ENCODE measurements around the gene MAP2.
A peak's percentile ranks its signal among the peaks of the same experiment; 100 is the strongest.

Gene MAP2

DNA sequence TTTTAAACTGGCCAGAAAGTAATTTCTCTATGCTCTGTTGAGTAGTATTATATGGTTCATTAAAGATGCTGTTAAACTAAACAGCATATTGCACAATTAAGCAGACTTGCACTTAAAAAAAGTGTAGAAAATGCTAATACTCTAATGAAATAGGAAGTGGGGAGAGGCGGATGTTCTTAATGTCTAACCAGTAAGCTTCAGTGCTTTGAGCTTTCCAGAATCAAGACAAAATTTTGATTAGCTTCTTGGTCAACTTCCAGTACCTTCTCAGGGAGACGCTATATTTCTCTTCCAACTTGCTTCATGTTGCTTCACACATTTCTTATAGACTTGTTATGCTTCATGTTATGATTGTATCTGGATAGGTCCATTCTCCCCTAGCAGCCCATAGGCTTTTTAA is 89.1 kb downstream of the MAP2 start:
- Histone ChIP-seq H3K36me3 (replicated peaks) (no peaks in the 10 kb centered on the region), H3K4me1 (no peaks in the 10 kb centered on the region), H3K9me3 (no peaks in the 10 kb centered on the region; the same call in 1 of the 2 replicates), H3K27me3 (ENCODE audit: low read depth) (no peaks in the 10 kb centered on the region), H3K4me3 (no peak overlapping the region)
- in situ Hi-C loops (cut with MboI; ENCODE audit: low sequenced_read_pairs): no loop called here
- no peak for DNase-seq (ENCODE audit: low spot score in 2 of 2)

- Histone ChIP-seq H3K4me3 (no peak overlapping the region), H3K27me3 (ENCODE audit: low read depth) (no peaks in the 10 kb centered on the region), H3K36me3 (replicated peaks) (no peaks in the 10 kb centered on the region), H3K4me1 (peaks cover 22% of the 10 kb centered on the region), H3K9me3 (no peaks in the 10 kb centered on the region; the same call in 1 of the 2 replicates)
- DNase-seq (ENCODE audit: low spot score in 2 of 2): no peak
- in situ Hi-C loops (cut with MboI; ENCODE audit: low sequenced_read_pairs): no loop called here
Measured at GRCh38 chr2:209517436-209517835, 93.6 kb downstream of the MAP2 start.

GRCh38 chr2:209519271-209519670 is 95.4 kb downstream of the MAP2 start:
- Histone ChIP-seq H3K27me3 (ENCODE audit: low read depth) (no peaks in the 10 kb centered on the region), H3K4me1 (peaks cover 22% of the 10 kb centered on the region), H3K9me3 (no peaks in the 10 kb centered on the region; the same call in 1 of the 2 replicates), H3K4me3 (no peak overlapping the region), H3K36me3 (replicated peaks) (no peaks in the 10 kb centered on the region)
- in situ Hi-C loops (cut with MboI; ENCODE audit: low sequenced_read_pairs): no loop called here
- DNase-seq (ENCODE audit: low spot score in 2 of 2): peak in 1 of 2 experiments; percentile 55

DNA sequence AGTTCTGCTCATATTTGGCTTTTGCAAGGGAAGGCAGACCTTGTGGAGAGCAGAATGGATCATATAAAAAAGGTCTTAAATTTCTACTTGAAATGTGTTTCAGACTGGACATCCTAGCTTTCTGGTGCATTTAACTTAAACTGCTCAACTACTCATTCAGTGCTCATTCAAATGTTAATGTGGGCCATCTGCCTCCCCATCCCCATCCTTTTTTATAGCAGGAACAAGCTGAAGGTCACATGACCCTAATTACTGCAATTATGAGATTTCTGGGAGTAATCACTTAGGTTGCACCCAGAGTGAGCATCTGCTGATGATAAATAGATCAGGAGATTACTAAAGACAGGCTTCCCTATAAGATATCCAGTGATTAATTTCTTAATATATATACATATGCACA is 96.1 kb downstream of the MAP2 start:
- DNase-seq (ENCODE audit: low spot score in 2 of 2): peak; percentile 51 to 89
- Histone ChIP-seq H3K4me1 (peaks cover 27% of the 10 kb centered on the region), H3K36me3 (replicated peaks) (no peaks in the 10 kb centered on the region), H3K4me3 (no peak overlapping the region), H3K9me3 (no peaks in the 10 kb centered on the region), H3K27me3 (ENCODE audit: low read depth) (no peaks in the 10 kb centered on the region)
- in situ Hi-C loops (cut with MboI; ENCODE audit: low sequenced_read_pairs): no loop called here

DNA sequence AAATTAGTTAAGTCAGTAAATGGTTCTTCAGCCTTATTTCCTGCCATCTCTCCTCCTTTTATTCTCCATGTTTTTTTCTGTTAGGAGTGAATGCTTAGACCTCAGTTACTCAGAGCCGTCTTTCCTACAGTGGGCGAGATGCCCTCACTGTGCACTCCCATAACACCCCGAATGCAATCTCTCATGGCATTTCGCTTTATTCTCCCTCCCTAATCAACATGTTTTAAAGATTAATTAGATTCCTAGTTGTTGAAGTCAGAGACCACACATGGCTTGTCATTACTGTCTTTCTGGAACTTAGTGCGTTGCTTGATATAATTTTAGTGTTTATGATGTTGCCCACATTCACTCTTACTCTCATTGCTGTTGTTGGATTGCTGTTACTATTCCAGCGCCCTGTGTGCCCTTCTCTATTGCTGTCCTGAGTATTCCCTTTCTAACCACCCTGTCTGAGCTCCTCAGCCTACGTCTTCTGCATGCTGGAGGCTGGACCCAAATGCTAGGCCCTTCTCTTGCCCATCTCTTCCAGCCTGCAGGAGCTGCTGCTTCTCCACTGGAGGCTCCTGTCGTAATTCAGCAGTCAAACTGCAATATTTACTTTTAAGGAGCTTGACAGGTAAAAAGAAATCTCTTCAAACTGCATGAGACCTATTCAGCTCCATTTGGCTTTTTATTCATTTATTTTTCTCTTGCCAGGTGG is 99.3 kb downstream of the MAP2 start:
- Histone ChIP-seq H3K9me3 (no peaks in the 10 kb centered on the region), H3K4me3 (no peak overlapping the region), H3K36me3 (replicated peaks) (no peaks in the 10 kb centered on the region), H3K27me3 (ENCODE audit: low read depth) (no peaks in the 10 kb centered on the region), H3K4me1 (peaks cover 42% of the 10 kb centered on the region)
- in situ Hi-C loops (cut with MboI; ENCODE audit: low sequenced_read_pairs): no loop called here
- DNase-seq (ENCODE audit: low spot score in 2 of 2): no peak

- Histone ChIP-seq H3K27me3 (ENCODE audit: low read depth) (no peaks in the 10 kb centered on the region), H3K4me3 (no peak overlapping the region), H3K4me1 (peaks cover 41% of the 10 kb centered on the region), H3K9me3 (no peaks in the 10 kb centered on the region), H3K36me3 (replicated peaks) (no peaks in the 10 kb centered on the region)
- in situ Hi-C loops (cut with MboI; ENCODE audit: low sequenced_read_pairs): no loop called here
- DNase-seq (ENCODE audit: low spot score in 2 of 2): peak in 1 of 2 experiments; percentile 19
Measured at GRCh38 chr2:209523867-209524266, 100.0 kb downstream of the MAP2 start.

- H3K27me3 ChIP-seq (ENCODE audit: low read depth): no peaks in the 10 kb centered on the region
- peak; percentile 61 to 88 for DNase-seq (ENCODE audit: low spot score in 2 of 2)
- H3K4me3 ChIP-seq: no peak overlapping the region
- H3K4me1 ChIP-seq: peaks cover 27% of the 10 kb centered on the region
- H3K9me3 ChIP-seq: no peaks in the 10 kb centered on the region
- H3K36me3 ChIP-seq (replicated peaks): no peaks in the 10 kb centered on the region
- in situ Hi-C loops (cut with MboI; ENCODE audit: low sequenced_read_pairs): no loop called here
Measured at GRCh38 chr2:209525331-209525730, 101.5 kb downstream of the MAP2 start.

GRCh38 chr2:209525834-209526281 is 102.0 kb downstream of the MAP2 start:
- H3K9me3 ChIP-seq: no peaks in the 10 kb centered on the region
- no peaks in the 10 kb centered on the region for H3K27me3 ChIP-seq (ENCODE audit: low read depth)
- H3K4me3 ChIP-seq: no peak overlapping the region
- DNase-seq (ENCODE audit: low spot score in 2 of 2): no peak
- in situ Hi-C loops (cut with MboI; ENCODE audit: low sequenced_read_pairs): no loop called here
- H3K36me3 ChIP-seq (replicated peaks): no peaks in the 10 kb centered on the region
- peaks cover 21% of the 10 kb centered on the region for H3K4me1 ChIP-seq

DNA sequence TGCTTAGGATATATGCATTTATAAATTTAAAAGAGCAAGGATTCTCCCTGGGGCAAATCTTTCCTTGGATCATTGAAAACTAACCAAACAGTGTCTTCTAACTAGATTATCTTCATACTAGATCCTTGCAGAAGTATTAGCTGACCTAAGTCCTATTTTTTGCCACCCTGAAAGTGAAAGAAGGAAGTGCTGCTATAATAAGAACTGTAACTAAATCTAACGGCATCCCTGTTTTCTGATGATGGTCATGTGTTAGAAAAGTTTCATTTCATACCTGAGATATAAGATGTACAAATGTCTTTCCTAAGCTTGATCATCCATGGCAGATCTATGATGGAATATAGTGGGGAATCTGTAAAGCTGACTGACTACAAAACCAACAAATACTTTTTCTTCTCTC is 102.7 kb downstream of the MAP2 start:
- no peaks in the 10 kb centered on the region for H3K36me3 ChIP-seq (replicated peaks)
- peaks cover 21% of the 10 kb centered on the region for H3K4me1 ChIP-seq
- no peaks in the 10 kb centered on the region for H3K9me3 ChIP-seq
- no peaks in the 10 kb centered on the region for H3K27me3 ChIP-seq (ENCODE audit: low read depth)
- in situ Hi-C loops (cut with MboI; ENCODE audit: low sequenced_read_pairs): no loop called here
- no peak for DNase-seq (ENCODE audit: low spot score in 2 of 2)
- no peak overlapping the region for H3K4me3 ChIP-seq

DNA sequence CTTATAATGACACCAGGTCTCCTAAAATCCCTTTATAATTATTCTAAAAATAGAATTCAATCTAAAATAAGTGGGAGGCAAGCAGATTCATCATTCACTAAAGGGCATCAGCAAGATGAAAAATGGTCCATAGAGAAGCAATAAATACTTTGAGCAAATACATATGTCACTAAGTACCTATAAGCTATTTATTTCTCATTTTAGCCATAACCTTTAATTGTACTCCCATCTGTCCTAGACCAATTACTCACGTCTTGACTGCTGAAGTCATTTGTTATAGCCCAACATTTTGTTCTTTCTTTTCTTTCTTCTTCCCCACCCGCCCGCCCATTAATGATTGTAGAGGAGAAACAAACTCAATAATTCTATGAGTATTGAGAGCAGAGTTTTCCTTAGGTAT is 105.7 kb downstream of the MAP2 start:
- no peak overlapping the region for H3K4me3 ChIP-seq
- no peaks in the 10 kb centered on the region for H3K9me3 ChIP-seq
- in situ Hi-C loops (cut with MboI; ENCODE audit: low sequenced_read_pairs): no loop called here
- no peak for DNase-seq (ENCODE audit: low spot score in 2 of 2)
- peaks cover 17% of the 10 kb centered on the region for H3K4me1 ChIP-seq
- H3K27me3 ChIP-seq (ENCODE audit: low read depth): no peaks in the 10 kb centered on the region
- H3K36me3 ChIP-seq (replicated peaks): no peaks in the 10 kb centered on the region

- no peak for DNase-seq (ENCODE audit: low spot score in 2 of 2)
- Histone ChIP-seq H3K36me3 (replicated peaks) (no peaks in the 10 kb centered on the region), H3K4me1 (no peaks in the 10 kb centered on the region), H3K4me3 (no peak overlapping the region), H3K27me3 (ENCODE audit: low read depth) (no peaks in the 10 kb centered on the region), H3K9me3 (no peaks in the 10 kb centered on the region)
- in situ Hi-C loops (cut with MboI; ENCODE audit: low sequenced_read_pairs): no loop called here
Measured at GRCh38 chr2:209532321-209532720, 108.5 kb downstream of the MAP2 start.

DNA sequence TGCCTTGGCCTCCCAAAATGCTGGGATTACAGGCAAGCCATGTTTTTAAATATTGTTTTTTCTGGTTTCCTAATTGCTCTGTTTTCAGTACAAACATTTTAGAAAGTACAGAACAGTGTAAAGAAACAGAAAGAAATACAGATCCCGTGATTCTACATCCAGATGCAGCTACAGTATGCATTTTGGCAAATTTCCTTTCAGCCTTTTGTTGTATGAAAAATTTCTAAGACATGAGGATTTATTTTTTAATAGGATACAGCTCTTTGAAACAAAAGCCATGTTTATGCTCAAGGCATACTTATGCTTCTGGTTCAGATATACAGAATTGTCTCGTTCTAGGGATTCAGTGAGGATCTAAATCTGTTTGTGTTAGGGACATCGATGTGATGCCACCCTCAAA is 109.5 kb downstream of the MAP2 start:
- no peaks in the 10 kb centered on the region for H3K36me3 ChIP-seq (replicated peaks)
- in situ Hi-C loops (cut with MboI; ENCODE audit: low sequenced_read_pairs): no loop called here
- H3K4me3 ChIP-seq: no peak overlapping the region
- H3K27me3 ChIP-seq (ENCODE audit: low read depth): no peaks in the 10 kb centered on the region
- DNase-seq (ENCODE audit: low spot score in 2 of 2): no peak
- H3K4me1 ChIP-seq: no peaks in the 10 kb centered on the region
- no peaks in the 10 kb centered on the region for H3K9me3 ChIP-seq

- H3K36me3 ChIP-seq (replicated peaks): no peaks in the 10 kb centered on the region
- H3K4me1 ChIP-seq: no peaks in the 10 kb centered on the region
- no peaks in the 10 kb centered on the region for H3K9me3 ChIP-seq
- no peak for DNase-seq (ENCODE audit: low spot score in 2 of 2)
- in situ Hi-C loops (cut with MboI; ENCODE audit: low sequenced_read_pairs): no loop called here
- H3K4me3 ChIP-seq: no peak overlapping the region
- no peaks in the 10 kb centered on the region for H3K27me3 ChIP-seq (ENCODE audit: low read depth)
Measured at GRCh38 chr2:209534228-209534627, 110.4 kb downstream of the MAP2 start.

DNA sequence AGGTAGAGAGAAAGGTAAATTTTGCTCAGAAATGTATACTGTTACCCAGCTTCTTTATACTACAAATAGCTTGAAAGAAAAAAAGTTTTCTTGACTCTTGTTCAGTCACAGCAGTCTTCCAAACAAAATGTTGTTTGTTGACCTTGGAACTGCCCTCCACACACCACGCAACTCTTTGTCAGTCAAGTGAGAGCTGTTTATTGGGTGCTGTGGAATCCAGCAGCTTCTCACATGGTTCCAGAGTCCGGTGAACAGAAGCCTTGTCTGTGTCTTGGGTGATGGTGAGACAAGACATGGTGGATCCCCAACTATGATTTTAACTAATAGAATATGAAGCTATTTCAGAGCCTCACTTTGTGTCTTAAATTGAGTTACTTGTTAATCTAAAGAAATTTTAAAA is 112.5 kb downstream of the MAP2 start:
- DNase-seq (ENCODE audit: low spot score in 2 of 2): no peak
- H3K27me3 ChIP-seq (ENCODE audit: low read depth): no peaks in the 10 kb centered on the region
- H3K9me3 ChIP-seq: no peaks in the 10 kb centered on the region
- H3K4me3 ChIP-seq: no peak overlapping the region
- in situ Hi-C loops (cut with MboI; ENCODE audit: low sequenced_read_pairs): no loop called here
- H3K36me3 ChIP-seq (replicated peaks): no peaks in the 10 kb centered on the region
- H3K4me1 ChIP-seq: no peaks in the 10 kb centered on the region

DNA sequence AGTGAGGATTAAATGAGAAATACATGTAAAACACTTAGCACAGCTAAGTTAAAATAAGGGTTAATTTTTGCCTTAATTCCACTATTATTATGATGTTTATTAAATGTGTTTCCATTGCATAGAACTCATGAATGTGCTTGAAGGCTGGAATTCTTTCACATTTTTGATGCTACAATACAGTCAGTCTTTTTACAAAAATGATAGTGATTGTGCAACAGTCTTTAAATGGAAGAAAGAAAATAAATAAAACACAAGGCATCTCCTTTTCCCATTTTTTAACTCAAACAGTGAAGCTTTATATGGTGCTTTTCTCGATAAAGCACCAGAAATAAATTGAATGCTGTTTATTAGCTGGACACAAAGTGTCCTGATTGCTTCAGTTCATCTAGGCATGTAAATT is 123.9 kb downstream of the MAP2 start:
- Histone ChIP-seq H3K4me1 (no peaks in the 10 kb centered on the region), H3K4me3 (no peak overlapping the region), H3K27me3 (ENCODE audit: low read depth) (no peaks in the 10 kb centered on the region), H3K9me3 (no peaks in the 10 kb centered on the region), H3K36me3 (replicated peaks) (no peaks in the 10 kb centered on the region)
- no peak for DNase-seq (ENCODE audit: low spot score in 2 of 2)
- in situ Hi-C loops (cut with MboI; ENCODE audit: low sequenced_read_pairs): no loop called here

All from HAP-1 (cell line).